WTC11 (cell line): Measurements from ENCODE around the gene N4BP2L2. TPM values are rescaled to one million over a fixed set of nuclear protein-coding genes. Genes with fewer than 3 reads are reported as not detected.

ENCODE experiments used
- AFF4 ChIP-seq: sonication (generic); formaldehyde crosslinking; IDR thresholded peaks from 2 replicates; pipeline ENCODE4 v1.8.1; 2023; ENCODE audit warnings: mild to moderate bottlenecking, missing genetic modification reagents, borderline replicate concordance
- AR ChIP-seq: fragments of 250-450 bp; sonication (Bioruptor Pico); IDR thresholded peaks from 2 replicates; pipeline ENCODE4 v1.9.0; 2021; ENCODE audit warnings: mild to moderate bottlenecking
- ATF2 ChIP-seq: sonication (generic); formaldehyde crosslinking; IDR thresholded peaks from 2 replicates; pipeline ENCODE4 v1.8.1; 2022; ENCODE audit warnings: low read depth, missing genetic modification reagents, borderline replicate concordance
- CREM ChIP-seq: sonication (generic); formaldehyde crosslinking; IDR thresholded peaks from 2 replicates; pipeline ENCODE4 v1.8.1; 2022; ENCODE audit warnings: mild to moderate bottlenecking, missing genetic modification reagents, moderate library complexity
- ERG ChIP-seq: fragments of 250-450 bp; sonication (Bioruptor Pico); IDR thresholded peaks from 2 replicates; pipeline ENCODE4 v1.8.0; 2021; ENCODE audit warnings: mild to moderate bottlenecking
- FOXJ3 ChIP-seq: sonication (generic); formaldehyde crosslinking; IDR thresholded peaks from 2 replicates; pipeline ENCODE4 v1.9.0; 2021; ENCODE audit warnings: missing genetic modification reagents, mild to moderate bottlenecking, borderline replicate concordance
- FOXP4 ChIP-seq: sonication (generic); formaldehyde crosslinking; IDR thresholded peaks from 2 replicates; pipeline ENCODE4 v1.8.0; 2022; ENCODE audit warnings: mild to moderate bottlenecking, missing genetic modification reagents
- MAX ChIP-seq: sonication (generic); formaldehyde crosslinking; IDR thresholded peaks from 2 replicates; pipeline ENCODE4 v1.8.0; 2022; ENCODE audit warnings: mild to moderate bottlenecking, missing genetic modification reagents
- MXD4 ChIP-seq: fragments of 250-450 bp; sonication (Bioruptor Pico); IDR thresholded peaks from 2 replicates; pipeline ENCODE4 v1.8.0; 2021; ENCODE audit warnings: mild to moderate bottlenecking, moderate library complexity, borderline replicate concordance
- PREB ChIP-seq: sonication (generic); formaldehyde crosslinking; IDR thresholded peaks from 2 replicates; pipeline ENCODE4 v1.8.1; 2022; ENCODE audit warnings: mild to moderate bottlenecking, missing genetic modification reagents, moderate library complexity, borderline replicate concordance
- RELA ChIP-seq: sonication (generic); formaldehyde crosslinking; IDR thresholded peaks from 2 replicates; pipeline ENCODE4 v1.8.1; 2022; ENCODE audit warnings: missing genetic modification reagents, mild to moderate bottlenecking, borderline replicate concordance
- SMAD3 ChIP-seq: sonication (generic); formaldehyde crosslinking; IDR thresholded peaks from 2 replicates; pipeline ENCODE4 v1.8.0; 2022; ENCODE audit warnings: missing genetic modification reagents, mild to moderate bottlenecking, borderline replicate concordance
- SMAD4 ChIP-seq: sonication (generic); formaldehyde crosslinking; IDR thresholded peaks from 2 replicates; pipeline ENCODE4 v1.8.0; 2022; ENCODE audit warnings: mild to moderate bottlenecking, missing genetic modification reagents
- STAT6 ChIP-seq: sonication (generic); formaldehyde crosslinking; conservative IDR thresholded peaks from 2 replicates; pipeline ENCODE4 v1.8.1; 2023; ENCODE audit warnings: mild to moderate bottlenecking, low read depth, missing genetic modification reagents, moderate library complexity
- TEAD4 ChIP-seq: sonication (generic); formaldehyde crosslinking; IDR thresholded peaks from 2 replicates; pipeline ENCODE4 v1.8.0; 2022; ENCODE audit warnings: mild to moderate bottlenecking, missing genetic modification reagents
- ZNF121 ChIP-seq: sonication (generic); formaldehyde crosslinking; IDR thresholded peaks from 2 replicates; pipeline ENCODE4 v1.8.0; 2023; ENCODE audit warnings: missing genetic modification reagents
- ZNF671 ChIP-seq: fragments of 250-450 bp; sonication (Bioruptor Pico); IDR thresholded peaks from 2 replicates; pipeline ENCODE4 v1.8.0; 2021; ENCODE audit warnings: mild to moderate bottlenecking
- total RNA-seq: library from RNA; stranded (reverse); gene quantifications from 3 replicates; pipeline ENCODE4 v1.2.3, GENCODE V29; 2021

The N4BP2L2 gene
- total RNA-seq, 1 experiment from 2014 or later = 68.9 TPM

- TF ChIP-seq STAT6 (CRISPR knock-in tag) (no peak), PREB (no peak), SMAD3 (CRISPR knock-in tag) (no peak), AR (CRISPR knock-in tag) (no peak), TEAD4 (no peak), FOXP4 (CRISPR knock-in tag) (no peak), ZNF121 (0 out of 2 replicates have a peak, but pooled peaks have one; percentile 74), CREM (CRISPR knock-in tag) (no peak), SMAD4 (no peak), MXD4 (CRISPR knock-in tag) (no peak), RELA (CRISPR knock-in tag) (no peak), MAX (CRISPR knock-in tag) (peak; percentile 71; the same call in 1 of the 2 replicates), AFF4 (CRISPR knock-in tag) (no peak), ATF2 (no peak), ERG (CRISPR knock-in tag) (no peak), ZNF671 (no peak), FOXJ3 (CRISPR knock-in tag) (no peak)
These were observed 128.8 kb downstream of the N4BP2L2 start (continued) for GRCh38 chr13:32409561-32410421.
